ENCODE data around the gene NCOR1. TPM values are rescaled to one million over a fixed set of nuclear protein-coding genes. Genes with fewer than 3 reads are reported as not detected.
A peak's percentile ranks its signal among the peaks of the same experiment; 100 is the strongest.
"Not testable (repeated sequence)": the region's sequence is repeated elsewhere in the genome, so short reads cannot be mapped to it uniquely, and the experiment has no call there.

The NCOR1 gene
- total RNA-seq, 2 experiments from 2014 or later: 68.0 to 134 TPM

DNA sequence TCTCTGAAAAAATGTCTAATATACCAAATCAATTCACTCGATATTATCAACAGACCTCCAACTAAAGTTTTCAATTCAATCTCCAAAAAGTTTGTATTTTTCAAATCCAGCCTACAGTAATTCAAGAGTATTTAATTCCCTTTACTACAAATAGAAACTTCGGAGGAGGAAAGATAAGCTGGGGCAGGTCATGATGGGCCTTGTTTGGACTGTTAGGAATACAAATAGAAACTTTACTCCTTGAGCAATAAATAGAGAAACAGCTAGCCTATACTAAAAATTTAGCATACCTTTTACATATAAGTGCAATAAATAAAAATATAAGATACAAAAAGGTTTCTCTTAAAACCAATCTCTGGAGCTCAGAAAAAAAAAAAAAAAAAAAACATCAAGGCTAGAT, 98.2 kb downstream of the NCOR1 start:
- DNase-seq (ENCODE audit: low spot score): no peak
- no peaks in the 10 kb centered on the region for H3K4me1 ChIP-seq (ENCODE audit: insufficient read depth, low read length, poor library complexity, severe bottlenecking)
- no peaks in the 10 kb centered on the region for H3K9me2 ChIP-seq (ENCODE audit: insufficient read depth, low read length)
- H3K9me3 ChIP-seq (ENCODE audit: low read length): peaks cover 15% of the 10 kb centered on the region
- H3K36me3 ChIP-seq (ENCODE audit: insufficient read depth, low read length): peaks cover 90% of the 10 kb centered on the region
- POLR2A ChIA-PET: interaction anchor here (0.6 to 1.0 kb wide), 2 partner anchors 18 to 70 kb away, joined by 4 to 6 read pairs; no protein-coding TSS in a partner anchor
- TF ChIP-seq EZH2phosphoT487 (IDR thresholded peaks at IDR 0.05; ENCODE audit: borderline replicate concordance, low read depth, low read length): no peak
- TF ChIP-seq, protein P1, sequence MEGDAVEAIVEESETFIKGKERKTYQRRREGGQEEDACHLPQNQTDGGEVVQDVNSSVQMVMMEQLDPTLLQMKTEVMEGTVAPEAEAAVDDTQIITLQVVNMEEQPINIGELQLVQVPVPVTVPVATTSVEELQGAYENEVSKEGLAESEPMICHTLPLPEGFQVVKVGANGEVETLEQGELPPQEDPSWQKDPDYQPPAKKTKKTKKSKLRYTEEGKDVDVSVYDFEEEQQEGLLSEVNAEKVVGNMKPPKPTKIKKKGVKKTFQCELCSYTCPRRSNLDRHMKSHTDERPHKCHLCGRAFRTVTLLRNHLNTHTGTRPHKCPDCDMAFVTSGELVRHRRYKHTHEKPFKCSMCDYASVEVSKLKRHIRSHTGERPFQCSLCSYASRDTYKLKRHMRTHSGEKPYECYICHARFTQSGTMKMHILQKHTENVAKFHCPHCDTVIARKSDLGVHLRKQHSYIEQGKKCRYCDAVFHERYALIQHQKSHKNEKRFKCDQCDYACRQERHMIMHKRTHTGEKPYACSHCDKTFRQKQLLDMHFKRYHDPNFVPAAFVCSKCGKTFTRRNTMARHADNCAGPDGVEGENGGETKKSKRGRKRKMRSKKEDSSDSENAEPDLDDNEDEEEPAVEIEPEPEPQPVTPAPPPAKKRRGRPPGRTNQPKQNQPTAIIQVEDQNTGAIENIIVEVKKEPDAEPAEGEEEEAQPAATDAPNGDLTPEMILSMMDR (conservative IDR thresholded peaks at IDR 0.05; ENCODE audit: low read length): no peak
- H4K20me1 ChIP-seq (ENCODE audit: insufficient read depth, low read length): no peaks in the 10 kb centered on the region
- CTCF ChIA-PET (ENCODE audit: unreplicated experiment): no interaction called here
- no peak overlapping the region for H3K4me2 ChIP-seq (ENCODE audit: low read length)
- no peak overlapping the region for H2AFZ ChIP-seq (ENCODE audit: low read length)
- intact Hi-C loops (cut with micrococcal nuclease; ENCODE audit: unreplicated experiment): no loop called here
- no peaks in the 10 kb centered on the region for H3K79me2 ChIP-seq (ENCODE audit: insufficient read depth, low read depth, low read length)
- no peak overlapping the region for H3K27ac ChIP-seq (ENCODE audit: low read depth, low read length, poor library complexity, severe bottlenecking)
- H3K4me3 ChIP-seq (ENCODE audit: low read depth, low read length, poor library complexity, severe bottlenecking): no peak overlapping the region
- no TSS peak for BruUV-seq (replicated peaks)

DNA sequence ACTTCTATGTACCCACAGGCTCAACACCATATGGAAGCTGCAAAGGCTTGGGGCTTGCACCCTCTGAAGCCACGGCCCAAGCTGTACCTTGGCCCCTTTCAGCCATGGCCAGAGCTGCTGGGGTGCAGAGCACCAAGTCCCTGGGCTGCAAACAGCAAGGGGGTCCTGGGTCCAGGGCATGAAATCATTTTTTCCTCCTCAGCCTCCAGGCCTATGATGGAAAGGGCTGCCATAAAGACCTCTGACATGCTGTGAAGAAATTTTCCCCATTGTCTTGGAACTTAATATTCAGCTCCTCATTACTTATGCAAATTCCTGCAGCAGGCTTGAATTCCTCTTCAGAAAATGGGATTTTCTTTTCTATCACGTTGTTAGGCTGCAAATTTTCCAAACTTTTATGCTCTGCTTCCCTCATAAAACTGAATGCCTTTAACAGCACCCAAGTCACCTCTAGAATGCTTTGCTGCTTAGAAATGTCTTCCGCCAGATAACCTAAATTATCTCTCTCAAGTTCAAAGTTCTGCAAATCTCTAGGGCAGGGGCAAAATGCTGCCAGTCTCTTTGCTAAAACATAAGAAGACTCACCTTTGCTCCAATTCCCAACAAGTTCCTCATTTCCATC, 100.1 kb downstream of the NCOR1 start:
- H3K27ac ChIP-seq (ENCODE audit: low read depth, low read length, poor library complexity, severe bottlenecking); H3K4me2 ChIP-seq (ENCODE audit: low read length); H3K9me2 ChIP-seq (ENCODE audit: insufficient read depth, low read length); H2AFZ ChIP-seq (ENCODE audit: low read length); H3K4me1 ChIP-seq (ENCODE audit: insufficient read depth, low read length, poor library complexity, severe bottlenecking); CTCF ChIA-PET (ENCODE audit: unreplicated experiment); intact Hi-C loops (cut with micrococcal nuclease; ENCODE audit: unreplicated experiment); H3K79me2 ChIP-seq (ENCODE audit: insufficient read depth, low read depth, low read length); POLR2A ChIA-PET; DNase-seq (ENCODE audit: low spot score); H3K4me3 ChIP-seq (ENCODE audit: low read depth, low read length, poor library complexity, severe bottlenecking); H4K20me1 ChIP-seq (ENCODE audit: insufficient read depth, low read length): not testable (repeated sequence)
- Histone ChIP-seq H3K36me3 (ENCODE audit: insufficient read depth, low read length) (peaks cover 74% of the 10 kb centered on the region), H3K9me3 (ENCODE audit: low read length) (peaks cover 15% of the 10 kb centered on the region)
- TSS peak; percentile 39 for BruUV-seq (replicated peaks)

DNA sequence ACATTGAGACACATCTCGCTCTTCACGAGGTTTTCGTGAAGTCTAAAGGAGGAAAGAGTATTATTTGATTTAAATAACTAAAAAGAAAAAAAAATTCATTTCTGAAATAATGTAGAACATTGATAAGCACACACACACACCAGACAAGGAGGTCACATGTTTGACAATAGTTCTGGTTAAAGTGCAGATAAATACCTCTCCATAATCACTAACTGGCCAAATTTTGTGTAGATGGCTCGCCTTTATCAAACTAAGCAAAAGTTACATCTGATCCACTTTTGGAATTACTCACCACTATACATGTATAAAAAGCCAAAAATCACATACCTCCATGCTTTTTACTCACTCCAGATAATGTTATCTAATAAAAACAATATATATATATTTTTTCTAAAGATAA, 106.5 kb downstream of the NCOR1 start:
- ChIA-PET POLR2A (no interaction called here), CTCF (ENCODE audit: unreplicated experiment) (no interaction called here)
- H3K9me2 ChIP-seq (ENCODE audit: insufficient read depth, low read length): 0 out of 2 replicates have a peak, but pooled peaks cover 3% of the 10 kb centered on the region
- H3K27ac ChIP-seq (ENCODE audit: low read depth, low read length, poor library complexity, severe bottlenecking): no peak overlapping the region
- TF ChIP-seq, protein P1 (conservative IDR thresholded peaks at IDR 0.05; ENCODE audit: low read length): no peak
- TF ChIP-seq EZH2phosphoT487 (IDR thresholded peaks at IDR 0.05; ENCODE audit: borderline replicate concordance, low read depth, low read length): no peak
- H3K4me2 ChIP-seq (ENCODE audit: low read length): no peak overlapping the region
- H3K4me1 ChIP-seq (ENCODE audit: insufficient read depth, low read length, poor library complexity, severe bottlenecking): no peaks in the 10 kb centered on the region
- no peak overlapping the region for H3K4me3 ChIP-seq (ENCODE audit: low read depth, low read length, poor library complexity, severe bottlenecking)
- H3K36me3 ChIP-seq (ENCODE audit: insufficient read depth, low read length): peaks cover 37% of the 10 kb centered on the region
- no peaks in the 10 kb centered on the region for H4K20me1 ChIP-seq (ENCODE audit: insufficient read depth, low read length)
- no TSS peak for BruUV-seq (replicated peaks)
- no peaks in the 10 kb centered on the region for H3K79me2 ChIP-seq (ENCODE audit: insufficient read depth, low read depth, low read length)
- no peak overlapping the region for H2AFZ ChIP-seq (ENCODE audit: low read length)
- intact Hi-C loops (cut with micrococcal nuclease; ENCODE audit: unreplicated experiment): no loop called here
- no peaks in the 10 kb centered on the region for H3K9me3 ChIP-seq (ENCODE audit: low read length)
- no peak for DNase-seq (ENCODE audit: low spot score)

Measured in OCI-LY7 (cell line).